22Rv1 (cell line): Measurements from ENCODE around the gene NDUFS6.

Experiments used
- ZFX ChIP-seq: fragments of 450-650 bp; IDR thresholded peaks from 2 replicates; pipeline ENCODE4 v1.6.1; 2017; ENCODE audit warnings: antibody characterized with exemption, borderline replicate concordance
- TF ChIP-seq, protein P1 (sequence below): fragments of 450-650 bp; IDR thresholded peaks from 2 replicates; pipeline ENCODE4 v1.5.1; 2017; ENCODE audit warnings: mild to moderate bottlenecking

DNA sequence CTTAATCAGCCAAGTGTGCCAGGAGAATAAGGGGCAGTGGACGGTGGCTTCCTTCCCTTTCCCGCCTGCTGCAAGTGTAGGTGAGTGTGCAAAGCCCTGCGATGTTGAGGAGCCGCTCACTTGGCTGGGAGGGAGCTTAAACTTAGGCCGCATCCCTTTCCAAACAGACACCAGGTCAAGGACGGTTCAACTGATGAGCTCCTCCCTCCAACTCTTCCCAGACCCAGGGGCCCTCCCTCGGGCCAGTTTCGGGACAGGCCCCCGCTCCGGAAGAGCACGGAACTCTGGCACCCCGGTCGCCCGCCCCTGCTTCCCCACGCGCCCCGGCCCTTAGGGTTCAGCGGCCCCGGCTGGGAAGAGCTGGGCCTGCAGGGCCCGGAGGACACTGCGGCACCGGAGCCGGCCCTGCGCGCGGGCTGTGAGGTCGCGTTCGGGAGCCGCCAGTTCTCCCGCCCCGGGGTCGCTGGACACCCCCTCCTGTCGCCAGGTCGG lies 2.1 kb upstream of the NDUFS6 start:
- TF ChIP-seq, protein P1, sequence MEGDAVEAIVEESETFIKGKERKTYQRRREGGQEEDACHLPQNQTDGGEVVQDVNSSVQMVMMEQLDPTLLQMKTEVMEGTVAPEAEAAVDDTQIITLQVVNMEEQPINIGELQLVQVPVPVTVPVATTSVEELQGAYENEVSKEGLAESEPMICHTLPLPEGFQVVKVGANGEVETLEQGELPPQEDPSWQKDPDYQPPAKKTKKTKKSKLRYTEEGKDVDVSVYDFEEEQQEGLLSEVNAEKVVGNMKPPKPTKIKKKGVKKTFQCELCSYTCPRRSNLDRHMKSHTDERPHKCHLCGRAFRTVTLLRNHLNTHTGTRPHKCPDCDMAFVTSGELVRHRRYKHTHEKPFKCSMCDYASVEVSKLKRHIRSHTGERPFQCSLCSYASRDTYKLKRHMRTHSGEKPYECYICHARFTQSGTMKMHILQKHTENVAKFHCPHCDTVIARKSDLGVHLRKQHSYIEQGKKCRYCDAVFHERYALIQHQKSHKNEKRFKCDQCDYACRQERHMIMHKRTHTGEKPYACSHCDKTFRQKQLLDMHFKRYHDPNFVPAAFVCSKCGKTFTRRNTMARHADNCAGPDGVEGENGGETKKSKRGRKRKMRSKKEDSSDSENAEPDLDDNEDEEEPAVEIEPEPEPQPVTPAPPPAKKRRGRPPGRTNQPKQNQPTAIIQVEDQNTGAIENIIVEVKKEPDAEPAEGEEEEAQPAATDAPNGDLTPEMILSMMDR, result no peak
- no peak for TF ChIP-seq ZFX
